ENCODE results near the gene HOXC12.

The HOXC12 gene

GRCh38 chr12:53942467-53942997 lies 12.2 kb upstream of the HOXC12 start:
- H3K36me3 ChIP-seq (ENCODE audit: control insufficient read depth, insufficient read depth, low read length): no peaks in the 10 kb centered on the region
- H3K4me1 ChIP-seq (ENCODE audit: control insufficient read depth, insufficient read depth, low read length): no peaks in the 10 kb centered on the region
- no peak overlapping the region for H3K4me3 ChIP-seq (ENCODE audit: low read depth, low read length)
- H3K9ac ChIP-seq (ENCODE audit: low read length): no peak overlapping the region
- peaks cover 100% of the 10 kb centered on the region for H3K27me3 ChIP-seq (ENCODE audit: control insufficient read depth, insufficient read depth, low read length)
- H3K9me3 ChIP-seq (ENCODE audit: control insufficient read depth, insufficient read depth, low read depth, low read length): no peaks in the 10 kb centered on the region
- H3K27ac ChIP-seq (ENCODE audit: low read depth, low read length): no peak overlapping the region

- H3K9me3 ChIP-seq (ENCODE audit: control insufficient read depth, insufficient read depth, low read depth, low read length): no peaks in the 10 kb centered on the region
- H3K4me3 ChIP-seq (ENCODE audit: low read depth, low read length): no peak overlapping the region
- no peaks in the 10 kb centered on the region for H3K4me1 ChIP-seq (ENCODE audit: control insufficient read depth, insufficient read depth, low read length)
- H3K9ac ChIP-seq (ENCODE audit: low read length): no peak overlapping the region
- no peaks in the 10 kb centered on the region for H3K36me3 ChIP-seq (ENCODE audit: control insufficient read depth, insufficient read depth, low read length)
- no peak overlapping the region for H3K27ac ChIP-seq (ENCODE audit: low read depth, low read length)
- peaks cover 100% of the 10 kb centered on the region for H3K27me3 ChIP-seq (ENCODE audit: control insufficient read depth, insufficient read depth, low read length)
These were observed 10.5 kb upstream of the HOXC12 start for GRCh38 chr12:53944209-53944608.

GRCh38 chr12:53944907-53945847 lies 9.5 kb upstream of the HOXC12 start:
- Histone ChIP-seq H3K36me3 (ENCODE audit: control insufficient read depth, insufficient read depth, low read length) (no peaks in the 10 kb centered on the region), H3K9ac (ENCODE audit: low read length) (no peak overlapping the region), H3K4me3 (ENCODE audit: low read depth, low read length) (no peak overlapping the region), H3K27me3 (ENCODE audit: control insufficient read depth, insufficient read depth, low read length) (peaks cover 100% of the 10 kb centered on the region), H3K9me3 (ENCODE audit: control insufficient read depth, insufficient read depth, low read depth, low read length) (no peaks in the 10 kb centered on the region), H3K27ac (ENCODE audit: low read depth, low read length) (no peak overlapping the region), H3K4me1 (ENCODE audit: control insufficient read depth, insufficient read depth, low read length) (0 out of 2 replicates have a peak, but pooled peaks cover 3% of the 10 kb centered on the region)

GRCh38 chr12:53947743-53948142 lies 7.0 kb upstream of the HOXC12 start:
- H3K9me3 ChIP-seq (ENCODE audit: control insufficient read depth, insufficient read depth, low read depth, low read length): no peaks in the 10 kb centered on the region
- no peak overlapping the region for H3K9ac ChIP-seq (ENCODE audit: low read length)
- H3K4me3 ChIP-seq (ENCODE audit: low read depth, low read length): no peak overlapping the region
- H3K4me1 ChIP-seq (ENCODE audit: control insufficient read depth, insufficient read depth, low read length): 0 out of 2 replicates have a peak, but pooled peaks cover 3% of the 10 kb centered on the region
- no peaks in the 10 kb centered on the region for H3K36me3 ChIP-seq (ENCODE audit: control insufficient read depth, insufficient read depth, low read length)
- H3K27me3 ChIP-seq (ENCODE audit: control insufficient read depth, insufficient read depth, low read length): peaks cover 100% of the 10 kb centered on the region
- H3K27ac ChIP-seq (ENCODE audit: low read depth, low read length): no peak overlapping the region

GRCh38 chr12:53948650-53949593 lies 5.8 kb upstream of the HOXC12 start:
- Histone ChIP-seq H3K27me3 (ENCODE audit: control insufficient read depth, insufficient read depth, low read length) (peaks cover 100% of the 10 kb centered on the region), H3K9ac (ENCODE audit: low read length) (no peak overlapping the region), H3K27ac (ENCODE audit: low read depth, low read length) (no peak overlapping the region), H3K4me3 (ENCODE audit: low read depth, low read length) (no peak overlapping the region), H3K36me3 (ENCODE audit: control insufficient read depth, insufficient read depth, low read length) (no peaks in the 10 kb centered on the region), H3K4me1 (ENCODE audit: control insufficient read depth, insufficient read depth, low read length) (peaks cover 3% of the 10 kb centered on the region; the same call in 1 of the 2 replicates), H3K9me3 (ENCODE audit: control insufficient read depth, insufficient read depth, low read depth, low read length) (no peaks in the 10 kb centered on the region)

- Histone ChIP-seq H3K9ac (ENCODE audit: low read length) (no peak overlapping the region), H3K27ac (ENCODE audit: low read depth, low read length) (no peak overlapping the region), H3K9me3 (ENCODE audit: control insufficient read depth, insufficient read depth, low read depth, low read length) (no peaks in the 10 kb centered on the region), H3K27me3 (ENCODE audit: control insufficient read depth, insufficient read depth, low read length) (peaks cover 100% of the 10 kb centered on the region), H3K4me3 (ENCODE audit: low read depth, low read length) (no peak overlapping the region), H3K36me3 (ENCODE audit: control insufficient read depth, insufficient read depth, low read length) (no peaks in the 10 kb centered on the region), H3K4me1 (ENCODE audit: control insufficient read depth, insufficient read depth, low read length) (peaks cover 3% of the 10 kb centered on the region; the same call in 1 of the 2 replicates)
These were observed 4.9 kb upstream of the HOXC12 start for GRCh38 chr12:53949631-53950436.

GRCh38 chr12:53950437-53950773 lies 4.3 kb upstream of the HOXC12 start:
- Histone ChIP-seq H3K27ac (ENCODE audit: low read depth, low read length) (no peak overlapping the region), H3K4me1 (ENCODE audit: control insufficient read depth, insufficient read depth, low read length) (peaks cover 3% of the 10 kb centered on the region; the same call in 1 of the 2 replicates), H3K4me3 (ENCODE audit: low read depth, low read length) (no peak overlapping the region), H3K27me3 (ENCODE audit: control insufficient read depth, insufficient read depth, low read length) (peaks cover 100% of the 10 kb centered on the region), H3K9ac (ENCODE audit: low read length) (no peak overlapping the region), H3K36me3 (ENCODE audit: control insufficient read depth, insufficient read depth, low read length) (no peaks in the 10 kb centered on the region), H3K9me3 (ENCODE audit: control insufficient read depth, insufficient read depth, low read depth, low read length) (no peaks in the 10 kb centered on the region)

GRCh38 chr12:53950789-53951576 lies 3.7 kb upstream of the HOXC12 start:
- no peak overlapping the region for H3K27ac ChIP-seq (ENCODE audit: low read depth, low read length)
- no peak overlapping the region for H3K9ac ChIP-seq (ENCODE audit: low read length)
- no peaks in the 10 kb centered on the region for H3K9me3 ChIP-seq (ENCODE audit: control insufficient read depth, insufficient read depth, low read depth, low read length)
- H3K27me3 ChIP-seq (ENCODE audit: control insufficient read depth, insufficient read depth, low read length): peaks cover 100% of the 10 kb centered on the region
- no peak overlapping the region for H3K4me3 ChIP-seq (ENCODE audit: low read depth, low read length)
- H3K4me1 ChIP-seq (ENCODE audit: control insufficient read depth, insufficient read depth, low read length): peaks cover 3% of the 10 kb centered on the region; the same call in 1 of the 2 replicates
- no peaks in the 10 kb centered on the region for H3K36me3 ChIP-seq (ENCODE audit: control insufficient read depth, insufficient read depth, low read length)

- H3K9me3 ChIP-seq (ENCODE audit: control insufficient read depth, insufficient read depth, low read depth, low read length): no peaks in the 10 kb centered on the region
- H3K27ac ChIP-seq (ENCODE audit: low read depth, low read length): no peak overlapping the region
- peaks cover 3% of the 10 kb centered on the region; the same call in 1 of the 2 replicates for H3K4me1 ChIP-seq (ENCODE audit: control insufficient read depth, insufficient read depth, low read length)
- no peak overlapping the region for H3K4me3 ChIP-seq (ENCODE audit: low read depth, low read length)
- peaks cover 100% of the 10 kb centered on the region for H3K27me3 ChIP-seq (ENCODE audit: control insufficient read depth, insufficient read depth, low read length)
- H3K36me3 ChIP-seq (ENCODE audit: control insufficient read depth, insufficient read depth, low read length): no peaks in the 10 kb centered on the region
- no peak overlapping the region for H3K9ac ChIP-seq (ENCODE audit: low read length)
These were observed 2.9 kb upstream of the HOXC12 start for GRCh38 chr12:53951577-53952334.

Measured in HUES6 (cell line).